D721Med (cell line): ENCODE data around the gene KCNQ2.

Experiments
- DNase-seq: peaks from one replicate; pipeline ENCODE4 v3.0.0; 2011; ENCODE audit warnings: low spot score; ENCODE audit not compliant: insufficient read length
- FAIRE-seq: peaks from 2 replicates; lab custom pipeline; 2011; peaks lifted over from hg19 to GRCh38; lab: Jason Lieb, UNC
- TF ChIP-seq, protein P1 (sequence below): IDR thresholded peaks from 2 replicates; pipeline ENCODE4 v1.5.1; 2012; ENCODE audit warnings: mild to moderate bottlenecking, control low read depth; ENCODE audit not compliant: insufficient read depth; ENCODE audit errors: missing control alignments

The KCNQ2 gene

DNA sequence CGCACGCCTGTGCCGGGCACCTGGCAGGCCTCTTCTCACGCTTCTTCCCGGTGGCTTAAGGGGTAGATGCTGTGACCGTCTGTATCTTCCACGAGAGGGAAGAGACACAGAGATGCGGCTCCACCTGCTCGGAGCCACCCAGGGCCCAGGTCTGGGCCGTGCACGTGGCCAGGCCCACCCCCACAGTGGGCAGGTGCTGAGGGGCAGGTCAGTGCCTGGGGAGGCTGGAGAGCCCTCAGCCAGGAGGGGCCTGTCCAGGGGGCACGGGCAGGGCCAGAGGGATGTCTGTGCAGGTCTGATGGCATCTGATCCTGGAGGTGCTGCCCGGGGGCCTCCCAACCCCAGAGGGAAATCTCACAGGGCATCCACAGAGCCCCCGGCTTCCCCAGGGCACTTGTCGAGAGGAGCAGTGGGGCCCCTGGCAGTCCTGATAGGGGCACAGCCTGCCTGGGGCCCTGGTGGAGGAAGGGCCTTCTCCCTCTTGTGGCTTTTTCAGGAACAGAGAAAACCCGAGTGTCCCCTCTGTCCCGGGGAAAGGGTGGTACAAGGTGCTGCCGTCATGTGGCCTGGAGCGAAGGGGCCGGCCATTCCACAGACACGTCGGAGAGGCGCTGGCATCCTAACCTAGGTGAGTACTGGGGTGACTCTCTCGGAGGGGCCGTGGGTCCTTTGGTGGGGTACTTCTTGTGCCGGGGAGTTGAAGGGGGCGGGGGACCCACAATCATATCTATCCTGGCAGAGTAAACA lies 61.1 kb downstream of the KCNQ2 start:
- TF ChIP-seq, protein P1, sequence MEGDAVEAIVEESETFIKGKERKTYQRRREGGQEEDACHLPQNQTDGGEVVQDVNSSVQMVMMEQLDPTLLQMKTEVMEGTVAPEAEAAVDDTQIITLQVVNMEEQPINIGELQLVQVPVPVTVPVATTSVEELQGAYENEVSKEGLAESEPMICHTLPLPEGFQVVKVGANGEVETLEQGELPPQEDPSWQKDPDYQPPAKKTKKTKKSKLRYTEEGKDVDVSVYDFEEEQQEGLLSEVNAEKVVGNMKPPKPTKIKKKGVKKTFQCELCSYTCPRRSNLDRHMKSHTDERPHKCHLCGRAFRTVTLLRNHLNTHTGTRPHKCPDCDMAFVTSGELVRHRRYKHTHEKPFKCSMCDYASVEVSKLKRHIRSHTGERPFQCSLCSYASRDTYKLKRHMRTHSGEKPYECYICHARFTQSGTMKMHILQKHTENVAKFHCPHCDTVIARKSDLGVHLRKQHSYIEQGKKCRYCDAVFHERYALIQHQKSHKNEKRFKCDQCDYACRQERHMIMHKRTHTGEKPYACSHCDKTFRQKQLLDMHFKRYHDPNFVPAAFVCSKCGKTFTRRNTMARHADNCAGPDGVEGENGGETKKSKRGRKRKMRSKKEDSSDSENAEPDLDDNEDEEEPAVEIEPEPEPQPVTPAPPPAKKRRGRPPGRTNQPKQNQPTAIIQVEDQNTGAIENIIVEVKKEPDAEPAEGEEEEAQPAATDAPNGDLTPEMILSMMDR, result no peak
- no peak for FAIRE-seq
- no peak for DNase-seq

DNA sequence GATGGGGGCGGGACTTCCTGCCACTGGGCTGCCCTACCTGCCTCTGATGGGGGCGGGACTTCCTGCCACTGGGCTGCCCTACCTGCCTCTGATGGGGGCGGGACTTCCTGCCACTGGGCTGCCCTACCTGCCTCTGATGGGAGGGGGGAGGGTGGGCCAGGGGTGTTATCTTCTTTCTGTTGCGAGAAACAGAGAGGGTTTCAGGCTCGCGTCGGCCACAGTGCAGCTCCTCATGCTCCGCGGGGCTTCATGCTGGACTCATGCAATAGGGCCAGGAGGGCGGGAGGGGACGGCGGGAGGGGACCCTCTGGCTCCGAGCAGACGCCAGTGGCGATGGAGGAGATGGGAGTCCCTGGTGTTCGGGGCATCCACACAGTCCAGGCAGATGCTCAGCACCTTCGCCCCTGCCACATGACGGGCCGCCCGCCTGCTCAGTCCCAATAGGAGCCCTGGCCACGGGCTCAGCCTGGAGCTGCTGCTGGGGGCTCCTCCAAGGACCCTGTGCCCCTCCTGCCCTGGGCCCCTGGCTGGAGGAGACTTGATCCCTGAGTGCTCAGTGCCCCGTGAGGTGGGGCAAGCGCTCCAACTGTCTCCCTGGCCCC lies 62.5 kb downstream of the KCNQ2 start:
- no peak for FAIRE-seq
- TF ChIP-seq, protein P1, result no peak
- no peak for DNase-seq

DNA sequence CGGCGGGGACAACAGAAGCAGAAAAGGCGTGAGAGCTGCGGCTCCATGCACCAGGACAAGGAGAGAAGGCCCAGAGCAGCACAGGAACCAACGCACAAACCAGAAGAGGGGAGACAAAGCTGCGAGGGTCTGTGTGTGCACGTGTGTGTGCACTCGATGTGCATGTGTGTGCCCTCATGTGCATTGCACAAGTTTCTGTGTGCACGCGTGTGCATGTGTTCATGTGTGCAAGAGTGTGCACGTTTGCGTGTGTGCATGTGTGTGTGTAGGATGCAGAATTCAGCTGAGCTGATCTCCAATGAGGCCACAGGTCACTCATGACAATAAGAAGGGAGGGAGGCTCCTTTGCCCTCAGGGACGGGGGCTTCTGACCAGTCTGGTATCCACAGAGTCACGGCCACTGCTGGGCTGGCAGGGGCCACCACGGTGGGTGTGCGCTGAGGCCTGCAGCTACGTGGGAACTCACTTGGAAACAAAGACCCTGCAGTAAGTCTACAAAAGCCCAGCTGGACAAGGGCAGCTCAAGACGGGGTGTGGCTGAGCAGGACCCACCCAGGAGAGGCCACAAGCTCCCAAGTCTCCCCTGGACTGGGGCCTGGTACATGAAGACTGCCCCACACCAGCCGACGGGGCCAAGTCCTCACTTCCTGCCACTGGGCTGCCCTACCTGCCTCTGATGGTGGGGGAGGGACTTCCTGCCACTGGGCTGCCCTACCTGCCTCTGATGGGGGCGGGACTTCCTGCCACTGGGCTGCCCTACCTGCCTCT lies 63.2 kb downstream of the KCNQ2 start:
- no peak for FAIRE-seq
- TF ChIP-seq, protein P1, result no peak
- DNase-seq, result no peak

- DNase-seq (no peak), FAIRE-seq (no peak)
- TF ChIP-seq, protein P1, result no peak
Observed at GRCh38 chr20:63408684-63409046, 63.8 kb downstream of the KCNQ2 start.

DNA sequence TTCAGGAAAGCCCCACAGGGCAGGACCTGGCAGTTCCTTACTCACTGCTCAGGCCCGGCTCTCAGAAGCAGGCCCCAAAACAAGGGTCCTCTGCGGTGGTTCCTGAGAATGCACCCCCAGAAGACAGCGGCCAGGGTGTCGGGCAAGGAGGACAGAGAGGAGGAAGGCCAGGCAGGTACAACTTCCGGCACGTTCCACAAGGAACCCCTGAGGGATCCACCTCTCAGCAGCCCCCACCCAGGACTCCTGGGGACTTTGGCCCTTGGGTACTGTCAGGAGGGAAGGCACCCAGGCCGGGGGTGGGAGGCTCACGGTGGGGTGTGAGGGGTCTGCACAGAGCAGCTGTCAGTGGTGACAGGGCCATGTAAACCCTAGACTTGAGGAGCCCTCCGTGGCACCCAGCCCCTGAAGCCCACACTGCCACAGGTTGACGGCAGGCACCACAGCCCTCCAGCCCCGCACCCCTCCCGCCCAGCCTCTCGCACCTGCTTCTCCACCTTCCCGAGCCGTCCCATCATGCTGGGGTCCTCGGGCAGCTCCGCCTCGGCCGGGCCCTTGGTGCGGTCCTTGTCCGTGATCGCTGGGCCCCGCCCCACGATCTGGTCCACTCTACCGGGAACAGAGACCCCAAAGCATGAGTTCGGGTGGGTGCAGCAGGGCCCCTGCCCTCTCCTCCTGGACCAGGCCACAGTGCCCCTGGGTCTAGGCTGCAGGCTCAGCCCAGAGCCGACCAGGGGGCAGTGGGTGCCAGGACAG lies 64.3 kb downstream of the KCNQ2 start:
- no peak for FAIRE-seq
- TF ChIP-seq, protein P1, result no peak
- DNase-seq, result no peak

- FAIRE-seq (no peak), DNase-seq (no peak)
- TF ChIP-seq, protein P1, result no peak
Observed at GRCh38 chr20:63406617-63407245, 65.7 kb downstream of the KCNQ2 start.
